Choroid plexus epithelial cell (primary cell): Measurements from ENCODE around the gene SKAP1.
"Not testable (repeated sequence)": the region's sequence is repeated elsewhere in the genome, so short reads cannot be mapped to it uniquely, and the experiment has no call there.

ENCODE experiments used
- DNase-seq: peaks from one replicate; pipeline ENCODE4 v3.0.0-alpha.2; 2010; ENCODE audit warnings: low read depth
- H3K4me3 ChIP-seq: 2 replicates; pipeline ENCODE4 v1.5.1; 2011; ENCODE audit warnings: low read depth, mild to moderate bottlenecking, control low read depth, low read length, moderate library complexity
- TF ChIP-seq, protein P1 (sequence below): conservative IDR thresholded peaks from 2 replicates; pipeline ENCODE4 v1.5.1; 2011; ENCODE audit warnings: low read depth, mild to moderate bottlenecking, control low read depth, inconsistent platforms, low read length, moderate library complexity

SKAP1 gene

DNA sequence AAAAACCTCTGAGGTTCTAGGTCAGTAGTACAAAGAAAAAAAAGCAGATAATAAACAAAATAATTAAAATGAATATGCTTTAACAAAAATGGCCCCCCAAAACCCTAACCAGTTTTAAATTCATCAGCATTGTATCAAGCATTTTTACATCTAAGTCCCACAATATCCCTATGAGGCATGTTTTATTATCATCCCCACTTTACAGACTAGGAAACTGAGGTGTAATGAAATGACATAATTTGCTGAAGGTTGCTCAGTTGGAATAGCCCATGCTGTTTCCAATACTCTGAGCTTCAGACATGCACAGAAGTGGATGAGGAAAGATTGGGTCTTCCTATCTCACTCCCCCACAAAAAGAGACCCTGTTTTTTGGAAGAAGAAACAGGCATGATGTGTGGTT is 234.1 kb downstream of the SKAP1 start:
- TF ChIP-seq, protein P1, sequence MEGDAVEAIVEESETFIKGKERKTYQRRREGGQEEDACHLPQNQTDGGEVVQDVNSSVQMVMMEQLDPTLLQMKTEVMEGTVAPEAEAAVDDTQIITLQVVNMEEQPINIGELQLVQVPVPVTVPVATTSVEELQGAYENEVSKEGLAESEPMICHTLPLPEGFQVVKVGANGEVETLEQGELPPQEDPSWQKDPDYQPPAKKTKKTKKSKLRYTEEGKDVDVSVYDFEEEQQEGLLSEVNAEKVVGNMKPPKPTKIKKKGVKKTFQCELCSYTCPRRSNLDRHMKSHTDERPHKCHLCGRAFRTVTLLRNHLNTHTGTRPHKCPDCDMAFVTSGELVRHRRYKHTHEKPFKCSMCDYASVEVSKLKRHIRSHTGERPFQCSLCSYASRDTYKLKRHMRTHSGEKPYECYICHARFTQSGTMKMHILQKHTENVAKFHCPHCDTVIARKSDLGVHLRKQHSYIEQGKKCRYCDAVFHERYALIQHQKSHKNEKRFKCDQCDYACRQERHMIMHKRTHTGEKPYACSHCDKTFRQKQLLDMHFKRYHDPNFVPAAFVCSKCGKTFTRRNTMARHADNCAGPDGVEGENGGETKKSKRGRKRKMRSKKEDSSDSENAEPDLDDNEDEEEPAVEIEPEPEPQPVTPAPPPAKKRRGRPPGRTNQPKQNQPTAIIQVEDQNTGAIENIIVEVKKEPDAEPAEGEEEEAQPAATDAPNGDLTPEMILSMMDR = no peak
- H3K4me3 ChIP-seq = no peak overlapping the region
- DNase-seq = no peak

DNA sequence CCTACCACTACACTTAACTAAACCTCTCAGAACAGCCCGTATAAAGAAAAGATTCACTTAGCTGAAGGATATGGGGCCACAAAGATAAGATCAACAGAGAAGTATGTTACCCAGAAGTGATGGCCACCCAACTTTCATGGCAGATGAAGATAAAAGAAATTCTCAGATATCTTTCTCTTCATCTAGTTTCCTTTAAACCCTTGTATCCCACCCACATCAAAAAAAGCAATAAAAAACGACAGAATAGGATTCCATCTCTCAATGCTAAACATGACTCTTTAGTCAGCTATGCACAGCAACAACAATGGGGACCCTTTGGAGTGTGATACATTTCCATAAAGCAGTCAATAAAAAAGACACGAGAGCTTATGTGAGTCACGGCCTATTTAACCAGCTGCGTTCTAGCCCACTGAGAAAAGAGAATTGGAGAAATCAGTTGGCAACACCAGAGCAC is 235.9 kb downstream of the SKAP1 start:
- TF ChIP-seq, protein P1 = no peak
- no peak for DNase-seq
- no peak overlapping the region for H3K4me3 ChIP-seq

DNA sequence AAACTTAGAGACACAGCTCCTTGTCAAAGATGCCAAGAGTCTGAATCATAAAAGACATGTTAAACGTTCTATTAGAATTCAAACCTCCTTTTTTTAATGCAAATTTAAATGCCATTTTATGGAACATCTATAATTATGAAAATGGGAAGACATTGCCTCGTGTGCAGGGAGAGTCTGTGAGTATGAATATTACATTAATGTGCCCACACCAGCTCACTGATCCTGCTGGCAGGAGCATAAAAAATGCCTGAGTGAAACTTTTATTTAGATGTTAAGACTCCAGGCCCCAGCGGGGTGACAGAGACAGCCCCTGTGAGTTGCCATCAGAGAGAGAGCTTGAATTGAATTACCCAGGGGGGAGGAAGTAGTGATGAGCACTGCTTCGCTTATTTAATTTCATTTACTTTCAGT is 237.7 kb downstream of the SKAP1 start:
- no peak for DNase-seq
- TF ChIP-seq, protein P1 = no peak
- no peak overlapping the region for H3K4me3 ChIP-seq

DNA sequence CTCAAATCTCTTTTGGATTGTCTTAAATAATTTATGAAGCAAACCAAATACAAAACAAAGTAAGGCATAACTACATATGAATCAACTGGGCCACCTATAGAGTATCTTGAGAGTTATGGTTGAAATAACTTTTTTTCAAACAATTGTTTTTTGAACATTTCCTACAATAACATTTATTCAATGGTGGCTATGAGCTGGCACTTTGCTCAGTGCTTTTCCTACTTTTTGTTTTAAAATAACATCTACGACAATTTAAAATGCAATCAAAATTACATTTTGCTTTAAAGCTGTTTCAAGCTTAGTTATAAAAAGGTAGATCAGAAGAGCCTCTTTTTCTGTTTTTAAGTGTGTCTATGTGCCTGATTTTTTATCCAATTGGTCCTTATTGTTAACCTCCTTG is 238.7 kb downstream of the SKAP1 start:
- no peak overlapping the region for H3K4me3 ChIP-seq
- DNase-seq = no peak
- TF ChIP-seq, protein P1 = no peak

DNA sequence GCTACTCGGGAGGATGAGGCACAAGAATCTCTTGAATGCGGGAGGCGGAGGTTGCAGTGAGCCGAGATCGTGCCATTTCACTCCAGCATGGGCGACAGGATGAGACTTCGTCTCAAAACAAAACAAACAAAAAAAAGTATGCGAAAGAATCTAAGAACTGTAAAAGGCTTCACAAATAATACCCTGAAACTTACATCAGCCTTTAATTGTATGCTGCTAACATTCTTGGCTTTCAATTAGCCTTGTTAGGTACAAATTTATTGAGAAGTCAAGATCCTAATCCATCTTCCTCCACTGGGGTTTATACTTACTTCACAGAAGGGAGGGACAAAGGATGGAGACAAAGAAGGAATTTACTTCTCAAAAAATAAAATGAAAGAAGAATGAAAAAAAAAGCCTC is 239.1 kb downstream of the SKAP1 start:
- TF ChIP-seq, protein P1 = no peak
- H3K4me3 ChIP-seq = no peak overlapping the region
- DNase-seq = no peak

DNA sequence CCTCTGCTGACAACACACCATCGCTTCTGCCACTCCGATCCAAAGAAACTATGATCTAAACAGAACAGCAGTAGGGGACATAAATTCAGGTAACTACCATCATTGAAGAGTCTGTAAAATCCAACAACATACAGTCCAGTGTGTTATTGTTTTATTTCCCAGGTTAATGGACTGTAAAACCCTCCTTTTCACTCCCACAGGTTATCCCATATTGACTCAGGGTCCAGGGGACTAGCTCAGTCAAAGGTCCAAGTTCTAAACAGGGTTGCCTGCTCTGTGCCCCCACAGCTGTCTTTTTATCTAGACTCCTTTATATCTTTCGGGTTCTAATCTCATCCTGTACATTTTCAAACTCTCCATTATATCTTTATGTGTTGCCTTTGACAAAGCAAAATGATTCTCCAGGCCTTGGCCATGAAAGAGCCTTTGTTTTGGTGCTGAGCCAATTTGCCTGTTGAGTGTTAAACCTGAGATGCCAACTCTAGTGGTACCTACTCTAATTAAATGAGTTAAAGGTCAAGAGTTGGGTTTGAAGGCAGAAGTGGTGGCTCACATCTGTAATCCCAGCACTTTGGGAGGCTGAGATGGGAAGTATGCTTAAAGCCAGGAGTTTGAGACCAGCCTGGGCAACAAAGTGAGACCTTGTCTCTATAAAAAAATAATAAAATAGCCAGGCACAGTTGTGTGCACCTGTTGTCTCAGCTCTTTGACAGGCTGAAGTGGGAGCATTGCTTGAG is 242.0 kb downstream of the SKAP1 start:
- H3K4me3 ChIP-seq = no peak overlapping the region
- TF ChIP-seq, protein P1 = no peak
- no peak for DNase-seq

DNA sequence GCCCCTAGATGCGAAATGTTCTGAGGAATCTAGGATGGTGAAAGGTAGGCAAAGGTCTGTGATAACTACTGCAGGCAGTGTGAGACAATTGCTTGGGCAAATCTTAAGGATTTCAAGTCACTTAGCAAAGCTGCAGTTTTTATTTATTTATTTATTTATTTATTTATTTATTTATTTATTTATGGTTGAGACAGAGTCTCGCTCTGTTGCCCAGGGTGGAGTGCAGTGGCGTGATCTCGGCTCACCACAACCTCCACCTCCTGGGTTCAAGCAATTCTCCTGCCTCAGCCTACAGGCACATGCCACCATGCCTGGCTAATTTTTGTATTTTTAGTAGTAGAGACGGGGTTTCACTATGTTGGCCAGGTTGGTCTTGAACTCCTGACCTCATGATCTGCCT is 243.7 kb downstream of the SKAP1 start:
- H3K4me3 ChIP-seq, DNase-seq: not testable (repeated sequence)
